Eye (tissue), 1 donor: Measurements from ENCODE around the gene INTS1.

ENCODE experiments used
- DNase-seq: peaks from one replicate; pipeline ENCODE4 v3.0.0-alpha.2; 2015

The INTS1 gene

DNA sequence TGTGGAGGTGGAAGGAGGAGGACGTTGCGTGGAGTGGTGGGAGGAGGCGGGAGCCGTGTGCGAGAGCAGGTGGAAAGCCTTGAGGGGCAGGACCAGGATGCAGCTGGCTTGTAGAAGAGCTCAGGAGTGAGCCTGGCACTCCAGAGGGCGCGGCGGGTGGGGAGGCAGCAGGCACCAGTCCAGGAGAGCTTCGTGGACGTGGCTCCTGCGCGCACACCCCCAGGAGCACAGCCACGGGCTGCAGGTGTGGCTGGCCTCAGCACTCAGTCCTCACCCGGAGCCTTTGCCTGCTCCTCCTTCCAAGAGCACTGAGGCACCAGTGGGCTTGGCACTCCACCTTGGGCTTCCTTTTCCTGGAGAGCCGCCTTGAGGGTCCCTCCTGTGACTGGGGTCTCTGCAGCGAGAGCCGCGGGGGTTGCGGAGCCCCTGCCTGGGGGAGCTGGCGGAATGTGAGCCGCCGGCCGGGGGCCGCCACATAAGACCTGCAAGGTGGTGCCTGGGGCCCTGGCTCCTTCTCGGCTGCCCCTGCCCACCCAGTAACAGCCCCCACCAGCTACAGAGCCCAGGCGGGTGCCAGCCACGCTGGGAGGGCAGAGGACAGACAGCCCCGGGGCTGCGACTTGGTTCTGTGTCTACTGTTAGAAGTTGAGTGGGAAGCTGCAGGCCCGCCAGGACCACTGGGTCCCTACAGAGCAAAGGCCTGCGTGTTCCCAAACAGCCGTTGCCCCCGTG is 37.4 kb upstream of the INTS1 start:
- DNase-seq, result no peak

GRCh38 chr7:1540776-1541271 is 36.6 kb upstream of the INTS1 start:
- no peak for DNase-seq

- DNase-seq, result no peak
Observed at GRCh38 chr7:1539882-1540775, 35.9 kb upstream of the INTS1 start.

- DNase-seq, result no peak
Observed at GRCh38 chr7:1539181-1539881, 35.1 kb upstream of the INTS1 start.

DNA sequence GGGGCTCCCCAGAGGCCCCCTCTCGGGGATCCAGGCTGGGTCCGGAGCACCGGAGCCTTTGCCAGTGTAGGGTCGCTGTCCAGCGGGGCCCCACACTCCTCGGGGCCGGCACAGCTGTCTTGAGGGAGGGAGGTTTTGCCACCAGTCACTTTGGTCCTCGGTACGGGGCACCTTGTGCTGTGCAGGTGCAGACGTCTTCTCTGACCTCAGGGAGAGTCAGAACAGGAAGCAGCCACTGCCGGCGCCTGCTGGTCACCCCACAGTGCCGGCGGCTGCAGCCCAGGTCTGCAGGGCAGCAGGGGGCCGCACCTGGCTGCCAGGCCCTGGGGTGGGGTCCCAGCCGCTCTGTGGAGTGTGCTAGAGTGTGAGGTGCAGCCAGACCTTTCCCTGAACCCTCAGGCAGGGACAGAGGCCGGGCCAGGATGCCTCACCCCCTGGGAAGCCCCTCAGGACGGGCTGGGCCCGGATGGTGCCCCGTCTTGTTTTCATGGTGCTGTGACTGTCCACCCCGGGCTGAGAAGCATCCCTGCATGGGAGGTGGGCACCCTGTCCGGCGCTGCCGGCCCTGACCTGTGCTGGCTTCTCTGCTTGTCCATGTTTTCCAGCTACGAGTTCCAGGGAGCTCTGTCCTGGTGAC is 34.5 kb upstream of the INTS1 start:
- DNase-seq, result peak; percentile 33

GRCh38 chr7:1537535-1538412 is 33.6 kb upstream of the INTS1 start:
- DNase-seq, result peak; percentile 97

GRCh38 chr7:1536743-1537534 is 32.8 kb upstream of the INTS1 start:
- peak; percentile 96 for DNase-seq

- no peak for DNase-seq
Observed at GRCh38 chr7:1536455-1536742, 32.2 kb upstream of the INTS1 start.

GRCh38 chr7:1535701-1536454 is 31.7 kb upstream of the INTS1 start:
- no peak for DNase-seq

DNA sequence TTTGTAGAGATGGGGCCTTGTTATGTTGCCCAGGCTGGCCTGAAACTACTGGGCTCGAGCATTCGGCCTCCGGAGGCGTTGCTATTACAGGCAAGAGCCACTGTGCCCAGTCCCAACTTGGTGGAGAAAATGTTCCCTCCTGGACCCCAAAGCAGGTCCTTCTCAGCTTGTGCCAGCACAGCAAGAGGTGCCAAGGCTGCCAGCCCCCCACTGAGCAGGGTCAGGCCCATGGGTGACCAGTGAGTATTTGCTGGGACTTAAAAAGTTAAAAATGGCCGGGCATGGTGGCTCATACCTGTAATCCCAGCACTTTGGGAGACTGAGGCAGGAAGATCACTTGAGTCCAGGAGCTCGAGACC is 30.9 kb upstream of the INTS1 start:
- no peak for DNase-seq

- no peak for DNase-seq
Observed at GRCh38 chr7:1534330-1535099, 30.3 kb upstream of the INTS1 start.

DNA sequence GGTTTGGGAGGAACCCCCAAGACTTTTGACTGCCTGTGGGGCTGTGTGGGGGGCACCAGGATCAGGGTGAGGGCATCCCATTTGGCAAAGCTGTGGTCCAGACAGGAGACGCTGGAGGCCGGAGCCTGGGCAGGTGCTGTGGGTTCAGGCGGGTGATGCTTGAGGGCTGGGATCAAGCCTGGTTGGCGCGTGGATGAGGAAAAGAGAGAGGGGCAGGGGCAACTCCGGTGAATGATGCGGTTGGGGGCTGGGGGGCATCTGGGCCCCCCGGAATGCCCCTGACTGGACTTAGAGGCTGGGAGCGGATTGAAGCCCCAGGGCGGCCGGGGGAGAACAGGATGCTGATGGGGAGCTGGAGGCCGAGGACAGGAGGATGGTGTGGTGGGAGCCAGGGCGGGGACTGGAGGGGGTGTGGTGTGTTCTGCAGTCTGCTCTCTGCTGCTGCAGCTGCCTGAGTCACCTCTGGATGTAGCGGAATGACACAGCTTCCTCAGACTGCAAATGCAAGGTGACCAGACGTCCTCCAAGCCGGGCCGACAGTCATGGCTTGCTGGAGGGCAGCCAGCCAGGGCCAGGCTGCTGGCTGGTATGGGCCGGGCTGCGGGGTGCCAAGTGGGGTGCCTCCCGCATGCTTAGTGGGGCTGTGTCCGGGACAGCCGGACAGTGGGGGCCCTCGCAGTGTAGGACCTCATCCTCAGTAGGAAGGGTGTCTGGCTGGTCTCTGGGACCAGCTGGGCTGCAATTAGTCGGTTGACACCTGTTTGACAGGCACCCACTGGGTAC is 29.5 kb upstream of the INTS1 start:
- peak; percentile 31 for DNase-seq

GRCh38 chr7:1533255-1533546 is 29.0 kb upstream of the INTS1 start:
- DNase-seq, result no peak

- DNase-seq, result peak; percentile 67
Observed at GRCh38 chr7:1532456-1533254, 28.5 kb upstream of the INTS1 start.

GRCh38 chr7:1531979-1532455 is 27.8 kb upstream of the INTS1 start:
- no peak for DNase-seq

DNA sequence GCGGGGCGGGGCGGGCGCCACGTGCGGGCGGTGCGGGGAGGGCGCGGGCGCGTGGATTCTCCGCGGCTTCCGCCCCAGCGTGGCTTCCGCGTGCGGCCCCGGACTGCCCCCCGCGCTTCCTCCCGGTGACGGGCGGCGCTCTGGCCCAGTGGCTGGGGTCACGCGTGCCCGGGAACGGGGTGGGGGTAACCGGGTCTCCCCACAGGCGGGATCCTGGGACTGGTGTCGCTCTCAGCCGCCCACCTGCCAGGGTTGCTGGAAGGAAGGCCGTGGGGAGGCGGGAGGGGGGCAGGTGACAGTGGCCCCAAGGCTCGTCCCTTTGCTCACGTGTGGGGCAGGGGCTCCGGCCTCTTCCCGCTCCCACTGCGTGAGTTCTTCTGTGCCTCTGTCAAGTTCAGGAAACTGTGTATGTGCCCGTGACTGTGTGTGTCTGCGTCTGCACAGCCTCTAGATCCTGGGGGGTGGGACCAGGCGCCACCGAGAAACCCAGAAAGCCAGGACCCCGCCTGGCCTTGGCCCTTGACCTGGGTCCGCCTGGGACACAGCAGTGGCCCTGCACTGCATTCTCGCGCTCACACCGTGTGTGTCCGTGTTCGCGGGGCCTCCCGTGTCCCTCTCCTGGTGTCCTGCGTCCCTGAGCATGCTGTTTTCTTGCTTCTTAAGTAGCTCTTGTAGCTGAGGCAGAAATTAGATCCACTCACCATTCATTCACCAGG is 27.2 kb upstream of the INTS1 start:
- DNase-seq, result peak; percentile 56

- DNase-seq, result no peak
Observed at GRCh38 chr7:1530946-1531262, 26.7 kb upstream of the INTS1 start.
